A673 (cell line): Measurements from ENCODE around the gene PPP1R11. TPM values are rescaled to one million over a fixed set of nuclear protein-coding genes. Genes with fewer than 3 reads are reported as not detected.

Experiments used
- BruUV-seq: library from RNA; stranded (reverse); fragments of 400-500 nt; replicated peaks from 2 replicates; lab custom pipeline; 2021; lab: Mats Ljungman, UMichigan
- CTCF ChIA-PET: fragments of 300-600 bp; sonication (Branson Sonifier 250); formaldehyde crosslinking; loops from one replicate; lab custom pipeline; 2022; ENCODE audit warnings: antibody characterized with exemption; lab: Charles Lee
- POLR2A ChIA-PET: fragments of 300-600 bp; sonication (Branson Sonifier 250); formaldehyde crosslinking; loops from one replicate; lab custom pipeline; 2022; ENCODE audit warnings: antibody characterized with exemption; ENCODE audit not compliant: low non-redundant PET; lab: Charles Lee
- DNase-seq: peaks from one replicate; pipeline ENCODE4 v3.0.0-alpha.2; 2015; ENCODE audit warnings: low spot score
- H3K27ac ChIP-seq: fragments of 200-600 bp; sonication (generic); 2 replicates; pipeline ENCODE4 v1.5.1; 2016; ENCODE audit warnings: mixed run types, low read depth, mild to moderate bottlenecking, mixed read lengths, antibody characterized with exemption, low read length; ENCODE audit not compliant: poor library complexity, severe bottlenecking
- H3K27me3 ChIP-seq: fragments of 200-600 bp; sonication (generic); replicated peaks from 2 replicates; pipeline ENCODE4 v1.6.1; 2017; ENCODE audit warnings: mixed run types, low read depth, mild to moderate bottlenecking, mixed read lengths, antibody characterized with exemption, low read length; ENCODE audit not compliant: insufficient read depth, poor library complexity
- H3K36me3 ChIP-seq: fragments of 200-600 bp; sonication (generic); 2 replicates; pipeline ENCODE4 v1.6.1; 2016; ENCODE audit warnings: mixed run types, mild to moderate bottlenecking, mixed read lengths, antibody characterized with exemption, low read length; ENCODE audit not compliant: insufficient read depth, poor library complexity, severe bottlenecking
- H3K4me1 ChIP-seq: fragments of 200-600 bp; sonication (generic); 2 replicates; pipeline ENCODE4 v1.6.1; 2017; ENCODE audit warnings: mixed run types, mild to moderate bottlenecking, mixed read lengths, antibody characterized with exemption, low read length; ENCODE audit not compliant: insufficient read depth, poor library complexity, severe bottlenecking
- H3K4me3 ChIP-seq: fragments of 200-600 bp; sonication (generic); 2 replicates; pipeline ENCODE4 v1.5.1; 2016; ENCODE audit warnings: low read depth, mixed run types, mild to moderate bottlenecking, mixed read lengths, low read length; ENCODE audit not compliant: poor library complexity, severe bottlenecking
- H3K9me3 ChIP-seq: fragments of 200-600 bp; sonication (generic); 2 replicates; pipeline ENCODE4 v1.6.1; 2016; ENCODE audit warnings: mixed run types, low read depth, mild to moderate bottlenecking, mixed read lengths, antibody characterized with exemption, low read length; ENCODE audit not compliant: poor library complexity, severe bottlenecking
- CTCF ChIP-seq: fragments of 300-800, 200-600 bp; sonication (generic); conservative IDR thresholded peaks from 2 replicates; pipeline ENCODE4 v1.5.1; 2017; ENCODE audit warnings: low read depth, mild to moderate bottlenecking, antibody characterized with exemption, low read length, moderate library complexity, mixed read lengths
- EZH2 ChIP-seq: fragments of 200-600 bp; sonication (generic); IDR thresholded peaks from 2 replicates; pipeline ENCODE4 v1.6.1; 2017; ENCODE audit warnings: borderline replicate concordance, low read depth, mild to moderate bottlenecking, mixed read lengths, antibody characterized with exemption, low read length; ENCODE audit not compliant: poor library complexity, severe bottlenecking
- intact Hi-C: fragments of 100-400 bp; cut with micrococcal nuclease; formaldehyde crosslinking; loops from one replicate; pipeline ENCODE4 v1.10.0; 2022; ENCODE audit not compliant: unreplicated experiment
- total RNA-seq: library from RNA; stranded (reverse); gene quantifications from 2 replicates; pipeline ENCODE4 v1.2.3, GENCODE V29; 2021

PPP1R11 gene
- total RNA-seq, 1 experiment from 2014 or later = 46.2 TPM

DNA sequence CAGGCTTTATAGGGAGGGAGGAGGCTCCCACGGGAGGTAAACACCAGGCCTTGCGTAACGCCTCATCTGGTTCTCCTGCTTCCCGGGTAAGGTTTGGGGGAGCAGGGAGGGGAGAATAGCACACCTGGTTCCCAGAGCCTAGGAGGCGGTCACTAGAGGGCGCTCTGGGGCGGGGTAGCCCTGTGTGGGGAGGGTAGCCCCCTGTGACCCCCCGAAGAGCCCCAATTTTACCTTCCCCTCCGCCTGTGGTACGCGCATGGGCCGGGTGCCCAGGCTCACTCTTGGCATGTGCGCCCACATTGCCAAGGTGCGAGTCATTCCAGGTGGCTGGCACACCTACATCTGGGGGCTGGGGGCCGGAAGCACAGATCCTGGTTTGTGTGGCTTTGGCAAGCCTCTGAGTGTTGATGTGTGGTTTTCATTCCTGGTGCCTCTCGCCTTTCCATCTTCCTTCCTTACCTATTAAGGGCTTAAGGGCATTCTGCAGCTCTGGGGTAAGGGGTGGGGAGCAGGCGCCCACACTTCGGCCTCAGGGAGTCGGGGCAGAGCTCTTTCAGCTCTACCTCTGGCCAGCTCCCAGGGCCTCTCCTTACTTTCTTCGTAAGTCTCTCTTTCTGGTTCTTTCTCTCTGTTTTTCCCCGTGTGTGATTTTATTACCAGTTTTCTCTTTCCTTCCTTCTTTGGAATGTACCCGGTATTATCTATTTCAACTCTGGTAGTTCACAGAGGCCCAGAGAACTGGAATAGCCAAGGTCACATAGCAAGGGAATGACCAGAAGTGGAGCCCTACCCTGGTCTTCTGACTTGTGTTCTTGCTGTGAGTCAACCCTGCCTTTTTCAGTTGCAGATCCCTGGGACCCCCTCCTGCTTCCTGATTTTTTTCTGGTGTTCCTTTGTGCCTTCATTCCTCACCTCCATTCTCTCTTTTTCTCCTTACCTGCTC lies 9.1 kb downstream of the PPP1R11 start:
- no peak for DNase-seq
- BruUV-seq = no TSS peak
- Histone ChIP-seq H3K4me1 (peaks cover 10% of the 10 kb centered on the region), H3K27me3 (peaks cover 93% of the 10 kb centered on the region), H3K9me3 (no peaks in the 10 kb centered on the region), H3K27ac (no peak overlapping the region), H3K4me3 (no peak overlapping the region), H3K36me3 (no peaks in the 10 kb centered on the region)
- POLR2A ChIA-PET = no interaction called here
- CTCF ChIA-PET = no interaction called here
- intact Hi-C loops = no loop called here
- TF ChIP-seq CTCF = peak; percentile 64
- TF ChIP-seq EZH2 = no peak

- H3K4me3 ChIP-seq = no peak overlapping the region
- no peak for DNase-seq
- peaks cover 10% of the 10 kb centered on the region for H3K4me1 ChIP-seq
- TF ChIP-seq CTCF = no peak
- TF ChIP-seq EZH2 = no peak
- POLR2A ChIA-PET = no interaction called here
- H3K27me3 ChIP-seq = peaks cover 82% of the 10 kb centered on the region
- CTCF ChIA-PET = no interaction called here
- no peaks in the 10 kb centered on the region for H3K36me3 ChIP-seq
- intact Hi-C loops = no loop called here
- no peaks in the 10 kb centered on the region for H3K9me3 ChIP-seq
- no peak overlapping the region for H3K27ac ChIP-seq
- BruUV-seq = no TSS peak
Measured at GRCh38 chr6:30077218-30077617, 10.2 kb downstream of the PPP1R11 start.

- Histone ChIP-seq H3K36me3 (no peaks in the 10 kb centered on the region), H3K27me3 (peaks cover 25% of the 10 kb centered on the region), H3K9me3 (no peaks in the 10 kb centered on the region), H3K27ac (no peak overlapping the region), H3K4me1 (no peaks in the 10 kb centered on the region), H3K4me3 (no peak overlapping the region)
- ChIA-PET CTCF (no interaction called here), POLR2A (no interaction called here)
- intact Hi-C loops = no loop called here
- no TSS peak for BruUV-seq
- TF ChIP-seq EZH2 (no peak), CTCF (no peak)
- no peak for DNase-seq
Measured at GRCh38 chr6:30087876-30088275, 20.9 kb downstream of the PPP1R11 start.
